ENCODE results near the gene CIITA. TPM values are rescaled to one million over a fixed set of nuclear protein-coding genes. Genes with fewer than 3 reads are reported as not detected.

CIITA gene
- total and polyA plus RNA-seq, 9 of the 15 experiments (the other 6 are each of a cell fraction or from before 2014, with no cell fraction given) = 0.01 to 0.20 (median 0.11) TPM; not detected in 4

GRCh38 chr16:10833271-10833670, 43.7 kb upstream of the CIITA start:
- no peak for ATAC-seq
- Histone ChIP-seq H3K4me2 (ENCODE audit: insufficient read depth, low read length) (no peak overlapping the region), H4K20me1 (replicated peaks; ENCODE audit: control insufficient read depth, insufficient read depth, low read length) (no peaks in the 10 kb centered on the region), H3K4me3 (no peak overlapping the region), H3K36me3 (ENCODE audit: control insufficient read depth, insufficient read depth, low read length) (no peaks in the 10 kb centered on the region), H2AFZ (ENCODE audit: low read depth, low read length) (no peak overlapping the region), H3K27me3 (ENCODE audit: control insufficient read depth in 2 of 2, insufficient read depth in 2 of 2, low read length in 2 of 2) (peaks cover 12 to 18% of the 10 kb centered on the region in 2 experiments; a peak in 4 of 5 replicates), H3K9ac (ENCODE audit: insufficient read depth in 1 of 2, low read depth in 2 of 2, low read length in 2 of 2) (no peak overlapping the region), H3K79me2 (ENCODE audit: control insufficient read depth, insufficient read depth, low read length) (no peaks in the 10 kb centered on the region), H3K4me1 (replicated peaks in 1 of 2; ENCODE audit: control insufficient read depth in 2 of 2, insufficient read depth in 2 of 2, low read length in 2 of 2) (peaks cover 0 to 5% of the 10 kb centered on the region in 2 experiments; a peak in 2 of 5 replicates), H3K9me3 (replicated peaks; ENCODE audit: control insufficient read depth, insufficient read depth, low read depth, low read length) (no peaks in the 10 kb centered on the region), H3K27ac (ENCODE audit: extremely low read depth, low read depth, low read length) (no peak overlapping the region), H3K9me1 (ENCODE audit: control insufficient read depth, insufficient read depth, low read length) (no peaks in the 10 kb centered on the region)
- WGBS (ENCODE audit: insufficient coverage, low coverage, missing lambda C conversion rate) = 0% methylated on average over 5 of the region's 5 CpGs
- CTCF ChIA-PET (ENCODE audit: low intra/inter-chr PET ratio) = no interaction called here
- BruUV-seq (replicated peaks) = no TSS peak
- DNase-seq (ENCODE audit: extremely low read depth in 1 of 4, low spot score in 3 of 4) = no peak
- intact Hi-C loops (cut with micrococcal nuclease) = no loop called here
- in situ Hi-C loops (cut with MboI) = no loop called here
- FAIRE-seq = no peak
- POLR2A ChIA-PET = no interaction called here
- TF ChIP-seq FOXP1 (CRISPR knock-in tag; IDR thresholded peaks at IDR 0.05) = no peak
- TF ChIP-seq TCFL5 (CRISPR knock-in tag; conservative IDR thresholded peaks at IDR 0.05) = no peak

- ChIA-PET POLR2A (interaction anchor here (1.0 kb wide), 1 partner anchor 73 kb away, joined by 3 read pairs; no protein-coding TSS in a partner anchor), CTCF (ENCODE audit: low intra/inter-chr PET ratio) (no interaction called here)
- no TSS peak for BruUV-seq (replicated peaks)
- WGBS (ENCODE audit: insufficient coverage, low coverage, missing lambda C conversion rate) = 2% methylated on average over 10 of the region's 10 CpGs
- no peak overlapping the region for H3K9ac ChIP-seq (ENCODE audit: insufficient read depth in 1 of 2, low read depth in 2 of 2, low read length in 2 of 2)
- no peaks in the 10 kb centered on the region for H3K9me1 ChIP-seq (ENCODE audit: control insufficient read depth, insufficient read depth, low read length)
- DNase-seq (ENCODE audit: extremely low read depth in 1 of 4, low spot score in 3 of 4) (no peak), FAIRE-seq (no peak), ATAC-seq (no peak)
- H3K36me3 ChIP-seq (ENCODE audit: control insufficient read depth, insufficient read depth, low read length) = no peaks in the 10 kb centered on the region
- no peaks in the 10 kb centered on the region for H3K4me1 ChIP-seq (replicated peaks in 1 of 2; ENCODE audit: control insufficient read depth in 2 of 2, insufficient read depth in 2 of 2, low read length in 2 of 2)
- no peak overlapping the region for H3K4me2 ChIP-seq (ENCODE audit: insufficient read depth, low read length)
- no peaks in the 10 kb centered on the region for H3K9me3 ChIP-seq (replicated peaks; ENCODE audit: control insufficient read depth, insufficient read depth, low read depth, low read length)
- in situ Hi-C loops (cut with MboI) = no loop called here
- H4K20me1 ChIP-seq (replicated peaks; ENCODE audit: control insufficient read depth, insufficient read depth, low read length) = no peaks in the 10 kb centered on the region
- H3K79me2 ChIP-seq (ENCODE audit: control insufficient read depth, insufficient read depth, low read length) = no peaks in the 10 kb centered on the region
- no peak overlapping the region for H3K4me3 ChIP-seq
- no peak overlapping the region for H3K27ac ChIP-seq (ENCODE audit: extremely low read depth, low read depth, low read length)
- H2AFZ ChIP-seq (ENCODE audit: low read depth, low read length) = no peak overlapping the region
- H3K27me3 ChIP-seq (ENCODE audit: control insufficient read depth in 2 of 2, insufficient read depth in 2 of 2, low read length in 2 of 2) = peaks cover 7 to 15% of the 10 kb centered on the region in 2 experiments; a peak in 3 of 5 replicates
- intact Hi-C loops (cut with micrococcal nuclease) = no loop called here
- TF ChIP-seq IRF2 (CRISPR knock-in tag; IDR thresholded peaks at IDR 0.05) = no peak
- no peak for TF ChIP-seq ZNF3 (CRISPR knock-in tag; IDR thresholded peaks at IDR 0.05)
- no peak for TF ChIP-seq SIRT6 (IDR thresholded peaks at IDR 0.05; ENCODE audit: low read depth, low read length)
- no peak for TF ChIP-seq ELK1 (CRISPR knock-in tag; IDR thresholded peaks at IDR 0.05)
- no peak for TF ChIP-seq ARID3A (IDR thresholded peaks at IDR 0.05; ENCODE audit: borderline replicate concordance, low read depth, low read length)
- no peak for TF ChIP-seq NELFE (IDR thresholded peaks at IDR 0.05; ENCODE audit: insufficient read depth, insufficient read length)
- TF ChIP-seq ZNF778 (CRISPR knock-in tag; IDR thresholded peaks at IDR 0.05) = no peak
- no peak for TF ChIP-seq NFE2 (IDR thresholded peaks at IDR 0.05; ENCODE audit: low read depth)
- no peak for TF ChIP-seq SIX5 (IDR thresholded peaks at IDR 0.05; ENCODE audit: borderline replicate concordance in 1 of 2, insufficient read depth in 1 of 2, low read depth in 1 of 2, low read length in 2 of 2)
- TF ChIP-seq CBX8 (IDR thresholded peaks at IDR 0.05; ENCODE audit: borderline replicate concordance, extremely low read depth, low read depth, low read length, poor library complexity, severe bottlenecking) = no peak
- no peak for TF ChIP-seq KAT2B (IDR thresholded peaks at IDR 0.05; ENCODE audit: low read depth, low read length)
- no peak for TF ChIP-seq NR2C1 (IDR thresholded peaks at IDR 0.05)
- TF ChIP-seq NR2C1 (tag; IDR thresholded peaks at IDR 0.05) = no peak
Measured at GRCh38 chr16:10834130-10834529, 42.9 kb upstream of the CIITA start.
